ENCODE measurements around the gene RECQL.

- TF ChIP-seq EZH2 (IDR thresholded peaks at IDR 0.05; ENCODE audit: low read length) (no peak), CTCF (optimal IDR thresholded peaks at IDR 0.05 in 1 of 3, IDR thresholded peaks at IDR 0.05 in 1 of 3, conservative IDR thresholded peaks at IDR 0.05 in 1 of 3; ENCODE audit: extremely low read depth in 1 of 3, insufficient read depth in 2 of 3, low read length in 3 of 3) (no peak)
Observed at GRCh38 chr12:21485998-21486397, 15.4 kb downstream of the RECQL start.

Measured in keratinocyte (primary cell).